Tibial nerve (tissue), 4 donors: Measurements from ENCODE around the gene ARHGAP33. TPM values are rescaled to one million over a fixed set of nuclear protein-coding genes. Genes with fewer than 3 reads are reported as not detected.

Source experiments
- DNase-seq, 2 donors: peaks; one replicate each; pipeline ENCODE4 v3.0.0-alpha.2; 2019; ENCODE audit warnings: low spot score in 2 of 2
- H3K27ac ChIP-seq, 4 donors: fragments of 200-600 bp; sonication (generic) in 3 of 4; one replicate each; pipeline ENCODE4 v1.5.1; 2017 to 2019; ENCODE audit warnings: mild to moderate bottlenecking in 1 of 4
- H3K27me3 ChIP-seq, 2 donors: fragments of 200-600 bp; sonication (generic) in 1 of 2; one replicate each; pipeline versions ENCODE4 v1.5.1 to v1.6.0; 2017 to 2019
- H3K36me3 ChIP-seq, 3 donors: fragments of 200-600 bp; sonication (generic); one replicate each; pipeline ENCODE4 v1.5.1; 2018 to 2019
- H3K4me1 ChIP-seq, 4 donors: fragments of 200-600 bp; sonication (generic) in 3 of 4; one replicate each; pipeline ENCODE4 v1.5.1; 2017 to 2019
- H3K4me3 ChIP-seq, 4 donors: fragments of 200-600 bp; sonication (generic) in 3 of 4; one replicate each; pipeline ENCODE4 v1.5.1; 2017 to 2019; ENCODE audit warnings: mild to moderate bottlenecking in 1 of 4, moderate library complexity in 1 of 4
- H3K9me3 ChIP-seq, 4 donors: fragments of 200-600 bp; sonication (generic) in 3 of 4; one replicate each; pipeline ENCODE4 v1.5.1; 2017 to 2019
- EP300 ChIP-seq, 2 donors: sonication (generic); formaldehyde crosslinking; IDR thresholded peaks; one replicate each; pipeline ENCODE4 v1.6.1; 2017; ENCODE audit warnings: antibody characterized with exemption in 2 of 2, mild to moderate bottlenecking in 1 of 2
- POLR2A ChIP-seq, 2 donors: fragments of 450-650 bp; IDR thresholded peaks; one replicate each; pipeline ENCODE4 v1.6.1; 2017; ENCODE audit warnings: antibody characterized with exemption in 2 of 2, mild to moderate bottlenecking in 2 of 2, moderate library complexity in 2 of 2
- WGBS, 2 donors: methylation state at CpG; one replicate each; pipeline ENCODE4 v1.1.5; 2018; 5-methylcytosine and 5-hydroxymethylcytosine counted together
- total RNA-seq, 4 donors: library from RNA; depleted of rRNA; stranded (reverse); fragments of >200 nt; gene quantifications; one replicate each; pipeline ENCODE4 v1.1.0, GENCODE V29; 2016
- TF ChIP-seq, protein P1 (sequence below), 5 experiments: fragments of 200-600 bp in 3 of 5; fragments of 450-650 bp in 2 of 5; sonication (generic) in 3 of 5; IDR thresholded peaks; one replicate each; pipeline ENCODE4 v1.5.1; 2016 to 2019; ENCODE audit warnings: antibody characterized with exemption in 5 of 5, mild to moderate bottlenecking in 3 of 5, moderate library complexity in 2 of 5

Gene ARHGAP33
- total RNA-seq, 4 donors from 2014 or later: 6.6 to 46.8 (median 26.1) TPM

DNA sequence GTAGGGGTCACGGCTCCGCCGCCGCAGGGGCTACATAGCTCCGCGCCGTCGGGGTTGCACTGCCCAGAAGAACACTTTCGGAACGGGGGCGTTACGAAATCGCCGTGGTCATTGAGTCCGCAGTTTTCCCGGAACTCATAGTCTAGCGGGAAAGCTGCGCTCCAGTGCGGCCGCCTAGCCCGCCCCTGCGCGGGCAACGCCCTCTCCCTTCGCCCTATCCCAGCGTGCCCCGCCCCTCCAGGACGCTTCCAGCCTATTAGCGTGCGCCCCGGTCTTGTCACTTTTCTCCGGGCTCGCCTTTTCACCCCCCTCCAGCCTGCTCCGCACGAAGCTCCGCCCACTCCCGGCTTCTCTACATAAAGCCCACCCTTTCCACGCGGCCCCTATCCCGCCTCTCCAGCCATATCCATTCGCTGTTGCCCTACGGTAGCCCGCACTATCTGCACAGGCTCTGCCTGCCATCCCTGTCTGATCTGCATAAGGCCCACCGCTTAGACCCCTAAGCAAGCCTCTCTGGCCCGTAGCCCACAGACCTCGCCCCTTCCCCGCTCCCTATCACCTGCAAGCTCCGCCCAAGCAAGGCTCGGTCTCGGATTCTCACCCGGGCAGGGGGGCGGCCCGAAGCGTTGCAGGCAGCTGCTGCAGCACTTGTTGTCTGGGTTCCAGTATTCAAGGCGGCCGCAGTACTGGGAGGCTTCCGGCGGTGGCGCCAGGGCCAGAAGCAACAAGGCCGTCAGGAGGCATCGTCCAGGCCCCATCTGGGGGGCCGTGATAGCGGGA is 34.8 kb upstream of the ARHGAP33 start:
- peaks cover 3 to 42% (median 4%) of the 10 kb centered on the region in 3 donors for H3K36me3 ChIP-seq
- DNase-seq: peak; percentile 97 to 98
- H3K4me3 ChIP-seq: peak overlapping the region; percentile 42 to 87 (median 70)
- H3K9me3 ChIP-seq: no peaks in the 10 kb centered on the region
- H3K27ac ChIP-seq: peak overlapping the region; percentile 63 to 90 (median 83)
- peaks cover 0 to 33% (median 23%) of the 10 kb centered on the region in 4 donors for H3K4me1 ChIP-seq
- TF ChIP-seq EP300 (IDR thresholded peaks at IDR 0.05) (peak; percentile 80 to 82), POLR2A (IDR thresholded peaks at IDR 0.05) (peak; percentile 43 to 45)
- TF ChIP-seq, protein P1, sequence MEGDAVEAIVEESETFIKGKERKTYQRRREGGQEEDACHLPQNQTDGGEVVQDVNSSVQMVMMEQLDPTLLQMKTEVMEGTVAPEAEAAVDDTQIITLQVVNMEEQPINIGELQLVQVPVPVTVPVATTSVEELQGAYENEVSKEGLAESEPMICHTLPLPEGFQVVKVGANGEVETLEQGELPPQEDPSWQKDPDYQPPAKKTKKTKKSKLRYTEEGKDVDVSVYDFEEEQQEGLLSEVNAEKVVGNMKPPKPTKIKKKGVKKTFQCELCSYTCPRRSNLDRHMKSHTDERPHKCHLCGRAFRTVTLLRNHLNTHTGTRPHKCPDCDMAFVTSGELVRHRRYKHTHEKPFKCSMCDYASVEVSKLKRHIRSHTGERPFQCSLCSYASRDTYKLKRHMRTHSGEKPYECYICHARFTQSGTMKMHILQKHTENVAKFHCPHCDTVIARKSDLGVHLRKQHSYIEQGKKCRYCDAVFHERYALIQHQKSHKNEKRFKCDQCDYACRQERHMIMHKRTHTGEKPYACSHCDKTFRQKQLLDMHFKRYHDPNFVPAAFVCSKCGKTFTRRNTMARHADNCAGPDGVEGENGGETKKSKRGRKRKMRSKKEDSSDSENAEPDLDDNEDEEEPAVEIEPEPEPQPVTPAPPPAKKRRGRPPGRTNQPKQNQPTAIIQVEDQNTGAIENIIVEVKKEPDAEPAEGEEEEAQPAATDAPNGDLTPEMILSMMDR (IDR thresholded peaks at IDR 0.05): peak in 2 of 5 experiments; percentile 18 to 28
- 0% methylated on average over 56 to 60 of the region's 63 CpGs for WGBS, 2 donors
- no peaks in the 10 kb centered on the region for H3K27me3 ChIP-seq

DNA sequence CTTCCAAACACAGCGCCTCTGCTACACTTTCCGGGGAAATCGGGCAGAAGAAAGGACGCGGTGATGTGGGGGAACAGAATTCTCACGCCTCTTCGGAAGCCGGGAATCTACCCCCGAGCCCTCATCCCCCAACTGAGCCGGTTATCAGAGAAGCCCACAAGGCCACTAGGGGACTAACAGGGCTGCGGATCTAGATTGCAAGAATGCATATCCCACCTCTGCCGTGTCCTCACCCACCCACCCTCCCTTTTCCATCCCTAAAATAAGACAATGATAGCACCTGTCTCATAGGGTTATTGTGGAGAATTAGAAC is 34.2 kb upstream of the ARHGAP33 start:
- no peak for DNase-seq
- Histone ChIP-seq H3K4me3 (peak overlapping the region; percentile 42 to 87 (median 70)), H3K27me3 (no peaks in the 10 kb centered on the region), H3K9me3 (no peaks in the 10 kb centered on the region), H3K4me1 (peaks cover 0 to 38% (median 26%) of the 10 kb centered on the region in 4 donors), H3K36me3 (peaks cover 3 to 37% (median 4%) of the 10 kb centered on the region in 3 donors), H3K27ac (peak overlapping the region; percentile 63 to 89 (median 83))
- WGBS, 2 donors: 8 to 14% methylated on average over 12 of the region's 12 CpGs
- TF ChIP-seq, protein P1 (IDR thresholded peaks at IDR 0.05): no peak
- TF ChIP-seq POLR2A (IDR thresholded peaks at IDR 0.05) (no peak), EP300 (IDR thresholded peaks at IDR 0.05) (no peak)

DNA sequence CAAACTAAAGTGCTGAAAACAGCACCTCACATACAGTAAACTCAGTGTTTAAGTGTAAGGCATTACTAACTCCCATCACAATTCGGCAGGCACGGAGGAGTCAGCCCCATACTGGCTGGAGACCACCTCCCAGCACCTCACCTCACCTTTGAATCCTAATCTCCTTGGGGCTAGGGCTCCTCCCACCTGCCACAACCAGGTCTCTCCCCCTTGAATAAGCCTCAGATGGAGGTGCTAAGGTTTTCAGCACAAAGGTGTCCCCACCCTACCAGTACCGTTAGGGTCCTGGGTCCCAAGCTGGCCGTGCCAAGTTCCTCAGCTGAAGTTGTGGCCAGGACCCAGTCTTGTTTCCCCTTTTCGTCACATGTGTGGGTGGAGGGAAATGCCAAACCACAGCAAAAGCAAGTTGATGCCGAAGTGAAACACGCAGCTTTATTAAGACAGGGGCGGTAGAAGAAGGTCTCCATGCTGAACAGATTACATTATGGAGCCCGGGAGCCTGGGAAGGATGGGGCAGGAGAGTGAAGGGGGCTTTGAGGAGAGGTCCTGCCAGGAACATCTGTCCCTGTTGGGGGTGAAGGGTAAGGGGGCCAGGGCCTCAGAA is 33.1 kb upstream of the ARHGAP33 start, which contains the start of gene IGFLR1:
Gene IGFLR1 (minus strand): TSS at position 332 of the 604 bp plus-strand sequence. CDS start 1,272 bp downstream, outside the sequence.
- TF ChIP-seq, protein P1 (IDR thresholded peaks at IDR 0.05): no peak
- TF ChIP-seq EP300 (IDR thresholded peaks at IDR 0.05) (no peak), POLR2A (IDR thresholded peaks at IDR 0.05) (no peak)
- Histone ChIP-seq H3K36me3 (peaks cover 3 to 26% (median 4%) of the 10 kb centered on the region in 3 donors), H3K27ac (peak within 1 kb of the TSS in 3 of 4 donors; percentile 77 to 89 (median 89)), H3K4me3 (peak within 1 kb of the TSS in 2 of 4 donors; percentile 65 to 75), H3K4me1 (peaks cover 0 to 47% (median 32%) of the 10 kb centered on the region in 4 donors), H3K9me3 (no peaks in the 10 kb centered on the region), H3K27me3 (no peaks in the 10 kb centered on the region)
- 55 to 78% methylated on average over 9 of the region's 9 CpGs for WGBS, 2 donors
- no peak for DNase-seq

DNA sequence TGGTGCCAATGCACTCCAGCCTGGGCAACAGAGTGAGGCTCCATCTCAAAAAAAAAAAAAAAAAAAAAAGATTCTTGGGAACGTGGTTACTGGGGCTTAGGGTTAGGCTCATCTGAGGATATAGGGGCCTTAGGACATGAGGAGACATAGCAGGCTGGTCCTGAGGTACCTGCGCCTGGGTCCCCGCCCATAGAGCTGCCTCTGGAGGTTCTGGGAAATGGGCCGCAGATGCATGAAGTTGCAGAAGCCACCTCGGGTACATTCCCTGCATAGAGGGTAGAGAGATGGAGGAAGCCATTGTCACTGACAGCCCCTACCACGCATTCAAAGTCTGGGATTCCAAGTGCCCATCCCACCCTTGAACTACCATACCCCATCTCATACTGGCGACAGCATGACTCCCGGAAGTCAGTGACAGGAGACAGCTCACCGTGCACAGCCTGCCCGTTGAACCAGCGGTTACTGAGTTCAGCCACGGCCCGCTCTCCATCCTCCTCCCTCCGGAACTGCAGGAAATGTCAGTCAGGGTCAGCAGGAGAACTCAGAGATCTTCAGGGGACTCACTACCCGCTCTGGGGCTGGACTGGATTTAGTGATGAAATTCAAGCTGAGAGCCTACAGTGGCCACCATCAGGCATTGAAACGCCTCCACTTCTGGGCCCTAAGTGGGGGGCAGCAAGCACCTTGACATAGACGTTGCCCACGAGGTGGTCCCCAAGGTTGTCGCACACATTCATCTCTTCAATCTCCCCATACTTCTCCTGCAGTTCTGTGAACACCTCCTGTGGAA is 31.5 kb upstream of the ARHGAP33 start:
- WGBS, 2 donors: 83 to 88% methylated on average over 19 of the region's 19 CpGs
- Histone ChIP-seq H3K27me3 (no peaks in the 10 kb centered on the region), H3K9me3 (no peaks in the 10 kb centered on the region), H3K4me1 (peaks cover 0 to 58% (median 39%) of the 10 kb centered on the region in 4 donors), H3K27ac (peak overlapping the region in 3 of 4 donors; percentile 99 to 100 (median 100)), H3K4me3 (peak overlapping the region in 2 of 4 donors; percentile 85 to 90), H3K36me3 (peaks cover 0 to 10% (median 0%) of the 10 kb centered on the region in 3 donors)
- TF ChIP-seq EP300 (IDR thresholded peaks at IDR 0.05) (no peak), POLR2A (IDR thresholded peaks at IDR 0.05) (no peak)
- TF ChIP-seq, protein P1 (IDR thresholded peaks at IDR 0.05): no peak
- no peak for DNase-seq
